ENCODE results near the gene IZUMO2.

The IZUMO2 gene

GRCh38 chr19:50197348-50197747, 34.3 kb upstream of the IZUMO2 start:
- Histone ChIP-seq H3K4me3 (ENCODE audit: low read depth in 1 of 2, low read length in 2 of 2) (no peak overlapping the region), H3K4me1 (ENCODE audit: insufficient read depth, low read length) (no peaks in the 10 kb centered on the region), H2AFZ (ENCODE audit: low read depth, low read length) (no peak overlapping the region), H4K20me1 (ENCODE audit: insufficient read depth, low read length) (no peaks in the 10 kb centered on the region), H3K4me2 (ENCODE audit: insufficient read depth, low read length) (no peak overlapping the region), H3K27me3 (ENCODE audit: insufficient read depth, low read length, poor library complexity) (no peaks in the 10 kb centered on the region), H3K9ac (ENCODE audit: low read depth, low read length) (no peak overlapping the region), H3K9me3 (ENCODE audit: insufficient read depth, low read length, severe bottlenecking) (no peaks in the 10 kb centered on the region), H3K36me3 (ENCODE audit: insufficient read depth, low read length) (no peaks in the 10 kb centered on the region), H3K27ac (ENCODE audit: low read length) (no peak overlapping the region), H3K79me2 (ENCODE audit: insufficient read depth, low read length) (no peaks in the 10 kb centered on the region)
- no peak for TF ChIP-seq EZH2 (IDR thresholded peaks at IDR 0.05; ENCODE audit: borderline replicate concordance, low read depth, low read length, severe bottlenecking)
- no peak for TF ChIP-seq CTCF (IDR thresholded peaks at IDR 0.05; ENCODE audit: borderline replicate concordance, extremely low read depth, low read length, poor library complexity, severe bottlenecking)
- ATAC-seq (ENCODE audit: insufficient read depth, low read depth) (no peak), DNase-seq (no peak)

- Histone ChIP-seq H3K4me3 (ENCODE audit: low read depth in 1 of 2, low read length in 2 of 2) (no peak overlapping the region), H3K79me2 (ENCODE audit: insufficient read depth, low read length) (no peaks in the 10 kb centered on the region), H3K4me1 (ENCODE audit: insufficient read depth, low read length) (no peaks in the 10 kb centered on the region), H3K9ac (ENCODE audit: low read depth, low read length) (no peak overlapping the region), H3K27me3 (ENCODE audit: insufficient read depth, low read length, poor library complexity) (no peaks in the 10 kb centered on the region), H2AFZ (ENCODE audit: low read depth, low read length) (no peak overlapping the region), H3K9me3 (ENCODE audit: insufficient read depth, low read length, severe bottlenecking) (no peaks in the 10 kb centered on the region), H3K27ac (ENCODE audit: low read length) (no peak overlapping the region), H3K36me3 (ENCODE audit: insufficient read depth, low read length) (no peaks in the 10 kb centered on the region), H3K4me2 (ENCODE audit: insufficient read depth, low read length) (no peak overlapping the region), H4K20me1 (ENCODE audit: insufficient read depth, low read length) (no peaks in the 10 kb centered on the region)
- TF ChIP-seq EZH2 (IDR thresholded peaks at IDR 0.05; ENCODE audit: borderline replicate concordance, low read depth, low read length, severe bottlenecking) (no peak), CTCF (IDR thresholded peaks at IDR 0.05; ENCODE audit: borderline replicate concordance, extremely low read depth, low read length, poor library complexity, severe bottlenecking) (no peak)
- ATAC-seq (ENCODE audit: insufficient read depth, low read depth), result no peak
- no peak for DNase-seq
Observed at GRCh38 chr19:50196322-50196932, 33.3 kb upstream of the IZUMO2 start.

GRCh38 chr19:50195224-50195623, 32.1 kb upstream of the IZUMO2 start:
- Histone ChIP-seq H3K27ac (ENCODE audit: low read length) (no peak overlapping the region), H3K9ac (ENCODE audit: low read depth, low read length) (no peak overlapping the region), H3K79me2 (ENCODE audit: insufficient read depth, low read length) (no peaks in the 10 kb centered on the region), H3K4me3 (ENCODE audit: low read depth in 1 of 2, low read length in 2 of 2) (no peak overlapping the region), H3K4me2 (ENCODE audit: insufficient read depth, low read length) (no peak overlapping the region), H4K20me1 (ENCODE audit: insufficient read depth, low read length) (no peaks in the 10 kb centered on the region), H2AFZ (ENCODE audit: low read depth, low read length) (no peak overlapping the region), H3K27me3 (ENCODE audit: insufficient read depth, low read length, poor library complexity) (no peaks in the 10 kb centered on the region), H3K36me3 (ENCODE audit: insufficient read depth, low read length) (no peaks in the 10 kb centered on the region), H3K9me3 (ENCODE audit: insufficient read depth, low read length, severe bottlenecking) (no peaks in the 10 kb centered on the region), H3K4me1 (ENCODE audit: insufficient read depth, low read length) (no peaks in the 10 kb centered on the region)
- TF ChIP-seq EZH2 (IDR thresholded peaks at IDR 0.05; ENCODE audit: borderline replicate concordance, low read depth, low read length, severe bottlenecking) (no peak), CTCF (IDR thresholded peaks at IDR 0.05; ENCODE audit: borderline replicate concordance, extremely low read depth, low read length, poor library complexity, severe bottlenecking) (no peak)
- ATAC-seq (ENCODE audit: insufficient read depth, low read depth) (no peak), DNase-seq (no peak)

Data from DND-41 (cell line).